Motor neuron (in vitro differentiated cells): ENCODE results near the gene COA1. TPM values are rescaled to one million over a fixed set of nuclear protein-coding genes. Genes with fewer than 3 reads are reported as not detected.
"Not testable (repeated sequence)": the region's sequence is repeated elsewhere in the genome, so short reads cannot be mapped to it uniquely, and the experiment has no call there.

Experiments used
- ATAC-seq, 8 experiments: fragments of 200-7000 bp; cut with Tn5 transposase; replicated peaks in 6 of 8; 2 replicates each; pipeline ENCODE4 v1.8.0; 2021; ENCODE audit warnings: mild to moderate bottlenecking in 8 of 8, moderate library complexity in 8 of 8
- H3K27ac ChIP-seq, 2 donors: fragments of 250-450 bp; sonication (Bioruptor Pico); 2 replicates each; pipeline ENCODE4 v1.9.0; 2021; ENCODE audit warnings: antibody characterized with exemption in 2 of 2, mild to moderate bottlenecking in 2 of 2, moderate library complexity in 1 of 2
- H3K4me1 ChIP-seq, 2 donors: fragments of 250-450 bp; sonication (Bioruptor Pico); replicated peaks in 1 of 2; 2 replicates each; pipeline ENCODE4 v1.6.1; 2021; ENCODE audit warnings: antibody characterized with exemption in 2 of 2, mild to moderate bottlenecking in 2 of 2, moderate library complexity in 1 of 2
- H3K4me3 ChIP-seq, 5 donors: fragments of 250-450 bp; sonication (Bioruptor Pico); 2 replicates each; pipeline ENCODE4 v1.9.0; 2021; ENCODE audit warnings: antibody characterized with exemption in 5 of 5, mild to moderate bottlenecking in 5 of 5, moderate library complexity in 4 of 5
- WGBS, 10 experiments: fragments of 450-650 bp; shearing (Covaris generic); methylation state at CpG; one replicate each; pipeline ENCODE4 v1.0.0; 2022; 5-methylcytosine and 5-hydroxymethylcytosine counted together
- in situ Hi-C, 9 experiments: fragments of 400-800 bp; cut with MboI; loops; one replicate each; pipeline ENCODE4 v1.15.0; 2021; ENCODE audit warnings: low sequenced_read_pairs in 9 of 9, low pct_unique_long_range_greater_than_20kb in 2 of 9; ENCODE audit not compliant: unreplicated experiment in 9 of 9
- total RNA-seq, 8 experiments: library from RNA; unstranded; fragments of 300-600 nt; gene quantifications; 2 replicates each; pipeline versions ENCODE4 v1.2.3 to v1.2.4, GENCODE V29; 2022

COA1 gene
- total RNA-seq, 8 experiments from 2014 or later: 46.0 to 93.2 (median 76.1) TPM

GRCh38 chr7:43691611-43692010, 37.7 kb downstream of the COA1 start:
- H3K4me1 ChIP-seq: no peaks in the 10 kb centered on the region
- no peak for ATAC-seq
- 76 to 100% (median 93%) methylated on average over 1 to 3 of the region's 3 CpGs; no CpG with 5 or more reads in 6 of the 10 experiments for WGBS, 10 experiments
- no peak overlapping the region for H3K27ac ChIP-seq
- in situ Hi-C loops: no loop called here
- H3K4me3 ChIP-seq: no peak overlapping the region

- WGBS, 10 experiments: 83 to 100% (median 100%) methylated on average over 1 of the region's 1 CpG; no CpG with 5 or more reads in 1 of the 10 experiments
Measured at GRCh38 chr7:43689115-43689514, 40.2 kb downstream of the COA1 start.

GRCh38 chr7:43687866-43688265, 41.5 kb downstream of the COA1 start:
- H3K27ac ChIP-seq, H3K4me1 ChIP-seq, in situ Hi-C loops, H3K4me3 ChIP-seq, ATAC-seq: not testable (repeated sequence)
- 80 to 100% (median 98%) methylated on average over 1 to 4 of the region's 4 CpGs for WGBS, 10 experiments

More at GRCh38 chr7:43689115-43689514, 40.2 kb downstream of the COA1 start:
- Histone ChIP-seq H3K4me1 (no peaks in the 10 kb centered on the region), H3K4me3 (no peak overlapping the region), H3K27ac (no peak overlapping the region)
- peak in 2 of 8 experiments; percentile 48 to 55 for ATAC-seq
- in situ Hi-C loops: no loop called here

GRCh38 chr7:43686991-43687390, 42.3 kb downstream of the COA1 start:
- no peak for ATAC-seq
- WGBS, 10 experiments: 0 to 100% (median 92%) methylated on average over 1 to 2 of the region's 2 CpGs
- Histone ChIP-seq H3K4me3 (no peak overlapping the region), H3K27ac (no peak overlapping the region), H3K4me1 (no peaks in the 10 kb centered on the region)
- in situ Hi-C loops: no loop called here

- 92 to 100% (median 97%) methylated on average over 1 to 3 of the region's 3 CpGs; no CpG with 5 or more reads in 4 of the 10 experiments for WGBS, 10 experiments
- in situ Hi-C loops: no loop called here
Measured at GRCh38 chr7:43680736-43681135, 48.6 kb downstream of the COA1 start.

GRCh38 chr7:43679210-43680068, 49.9 kb downstream of the COA1 start:
- Histone ChIP-seq H3K4me3 (no peak overlapping the region), H3K4me1 (no peaks in the 10 kb centered on the region), H3K27ac (no peak overlapping the region)
- 72 to 100% (median 100%) methylated on average over 1 to 4 of the region's 4 CpGs for WGBS, 10 experiments
- in situ Hi-C loops: no loop called here
- no peak for ATAC-seq

More at GRCh38 chr7:43680736-43681135, 48.6 kb downstream of the COA1 start:
- ATAC-seq: no peak
- no peak overlapping the region for H3K27ac ChIP-seq
- no peak overlapping the region for H3K4me3 ChIP-seq
- H3K4me1 ChIP-seq: no peaks in the 10 kb centered on the region

- Histone ChIP-seq H3K4me1 (no peaks in the 10 kb centered on the region), H3K4me3 (no peak overlapping the region), H3K27ac (no peak overlapping the region)
- WGBS, 10 experiments: 75 to 100% (median 100%) methylated on average over 1 of the region's 1 CpG
- ATAC-seq: no peak
- in situ Hi-C loops: no loop called here
Measured at GRCh38 chr7:43678315-43678714, 51.0 kb downstream of the COA1 start.

- no peak for ATAC-seq
- no peak overlapping the region for H3K4me3 ChIP-seq
- H3K4me1 ChIP-seq: no peaks in the 10 kb centered on the region
- in situ Hi-C loops: no loop called here
- no peak overlapping the region for H3K27ac ChIP-seq
Measured at GRCh38 chr7:43677864-43678263, 51.5 kb downstream of the COA1 start.

GRCh38 chr7:43674559-43675436, 54.5 kb downstream of the COA1 start:
- peak in 3 of 8 experiments; percentile 32 to 99 (median 98) for ATAC-seq
- in situ Hi-C loops: no loop called here
- no peak overlapping the region for H3K4me3 ChIP-seq
- H3K27ac ChIP-seq: no peak overlapping the region
- no peaks in the 10 kb centered on the region for H3K4me1 ChIP-seq
- 0 to 100% (median 66%) methylated on average over 1 to 3 of the region's 4 CpGs for WGBS, 10 experiments

GRCh38 chr7:43673243-43673976, 55.9 kb downstream of the COA1 start:
- H3K27ac ChIP-seq, H3K4me1 ChIP-seq, ATAC-seq, H3K4me3 ChIP-seq, in situ Hi-C loops: not testable (repeated sequence)
- WGBS, 10 experiments: 50 to 100% (median 81%) methylated on average over 2 to 5 of the region's 5 CpGs

GRCh38 chr7:43671521-43671920, 57.8 kb downstream of the COA1 start:
- no peaks in the 10 kb centered on the region for H3K4me1 ChIP-seq
- no peak overlapping the region for H3K27ac ChIP-seq
- no peak overlapping the region for H3K4me3 ChIP-seq
- 40 to 100% (median 93%) methylated on average over 1 to 4 of the region's 4 CpGs for WGBS, 10 experiments
- no peak for ATAC-seq
- in situ Hi-C loops: no loop called here

- no peak overlapping the region for H3K4me3 ChIP-seq
- 49 to 94% (median 77%) methylated on average over 2 to 12 of the region's 15 CpGs; no CpG with 5 or more reads in 1 of the 10 experiments for WGBS, 10 experiments
- ATAC-seq: peak in 5 of 8 experiments; percentile 60 to 90 (median 67)
Measured at GRCh38 chr7:43669286-43670081, 59.8 kb downstream of the COA1 start.

More at GRCh38 chr7:43669286-43670081, 59.8 kb downstream of the COA1 start:
- Histone ChIP-seq H3K4me1 (no peaks in the 10 kb centered on the region), H3K27ac (no peak overlapping the region)
- in situ Hi-C loops: no loop called here
